NCI-H446 (cell line): Measurements from ENCODE around the gene MORC3.
"Not testable (repeated sequence)": the region's sequence is repeated elsewhere in the genome, so short reads cannot be mapped to it uniquely, and the experiment has no call there.

ENCODE experiments used
- DNase-seq, 2 experiments: peaks; one replicate each; lab custom pipeline; 2025; lab: John Stamatoyannopoulos, UW

Gene MORC3

GRCh38 chr21:36319767-36320420 is at the start of gene MORC3:
Gene MORC3 (plus strand): TSS chr21:36320197. CDS start chr21:36320265, 68 bp downstream.
- peak; percentile 96 to 99 for DNase-seq

GRCh38 chr21:36270786-36271695 is 49.0 kb upstream of the MORC3 start:
- DNase-seq: not testable (repeated sequence)

DNA sequence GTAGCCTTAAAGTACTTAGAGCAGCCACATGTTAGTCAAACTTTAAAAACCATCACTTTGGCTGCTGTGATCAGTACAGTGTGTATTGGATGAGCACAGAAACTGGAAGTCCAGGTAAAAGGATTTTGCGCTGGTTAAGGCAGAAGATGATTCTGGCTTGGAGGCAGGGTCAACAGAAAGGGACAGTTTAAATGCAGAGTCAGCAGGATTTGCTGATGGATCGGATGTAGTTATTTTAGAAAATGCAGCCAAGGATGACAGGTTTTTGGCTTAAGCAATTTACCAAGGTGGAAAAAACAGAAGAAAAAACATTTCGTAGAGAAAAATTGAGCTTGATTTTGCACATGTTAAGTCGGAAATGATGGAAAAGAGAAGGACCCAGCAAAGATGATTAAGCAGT is 45.9 kb upstream of the MORC3 start:
- DNase-seq: no peak

GRCh38 chr21:36282568-36283230 is 37.3 kb upstream of the MORC3 start:
- DNase-seq: no peak

- not testable (repeated sequence) for DNase-seq
Measured at GRCh38 chr21:36283231-36283622, 36.8 kb upstream of the MORC3 start.

DNA sequence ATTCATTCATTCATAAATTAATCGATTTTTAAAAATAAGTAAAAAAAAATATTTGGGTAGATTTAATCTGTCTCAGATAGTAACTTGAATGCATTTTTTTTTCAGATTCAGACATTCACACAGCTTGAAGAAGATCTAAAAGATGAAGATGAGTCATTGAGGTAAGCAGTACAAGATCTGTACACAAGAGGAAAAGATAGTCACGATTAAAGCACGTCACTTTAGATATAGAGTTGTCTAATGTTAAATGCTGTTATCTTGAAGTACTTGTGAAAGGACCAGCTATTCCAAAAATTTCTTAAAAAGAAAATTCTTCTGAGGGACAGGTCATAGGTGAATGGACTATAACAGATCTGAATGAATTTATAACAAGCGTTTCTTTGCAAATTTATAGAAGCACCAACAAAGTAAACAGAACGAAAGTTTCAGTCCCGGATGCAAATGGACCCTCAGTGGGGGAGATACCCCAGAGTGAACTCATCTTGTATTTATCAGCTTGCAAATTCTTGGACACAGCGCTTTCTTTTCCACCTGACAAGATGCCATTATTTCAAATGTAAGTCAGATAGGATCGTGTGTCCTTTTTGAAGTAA is 31.2 kb upstream of the MORC3 start:
- DNase-seq: no peak

GRCh38 chr21:36291509-36291908 is 28.5 kb upstream of the MORC3 start:
- DNase-seq: no peak

DNA sequence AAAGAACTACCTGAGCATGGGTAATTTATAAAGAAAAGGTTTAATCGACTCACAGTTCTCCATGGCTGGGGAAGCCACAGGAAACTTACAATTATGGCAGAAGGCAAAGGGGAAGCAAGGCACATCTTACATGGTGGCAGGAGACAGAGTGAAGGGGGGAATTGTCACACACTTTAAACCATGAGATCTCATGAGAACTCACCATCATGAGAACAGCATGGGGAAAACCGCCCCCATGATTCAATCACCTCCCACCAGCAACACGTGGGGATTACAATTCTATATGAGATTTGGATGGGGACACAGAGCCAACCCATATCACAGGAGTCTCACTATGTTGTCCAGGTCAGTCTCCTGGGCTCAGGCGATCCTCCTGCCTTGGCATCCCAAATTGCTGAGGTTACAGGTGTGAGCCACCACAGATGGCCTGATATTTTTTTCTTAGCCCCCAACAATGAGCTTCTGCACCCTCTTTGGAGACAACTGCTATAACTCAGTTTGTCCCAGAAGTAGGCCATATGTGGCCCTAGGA is 22.5 kb upstream of the MORC3 start:
- DNase-seq: no peak

- DNase-seq: no peak
Measured at GRCh38 chr21:36297938-36298572, 21.9 kb upstream of the MORC3 start.

GRCh38 chr21:36306872-36307534 is 13.0 kb upstream of the MORC3 start:
- DNase-seq: no peak

DNA sequence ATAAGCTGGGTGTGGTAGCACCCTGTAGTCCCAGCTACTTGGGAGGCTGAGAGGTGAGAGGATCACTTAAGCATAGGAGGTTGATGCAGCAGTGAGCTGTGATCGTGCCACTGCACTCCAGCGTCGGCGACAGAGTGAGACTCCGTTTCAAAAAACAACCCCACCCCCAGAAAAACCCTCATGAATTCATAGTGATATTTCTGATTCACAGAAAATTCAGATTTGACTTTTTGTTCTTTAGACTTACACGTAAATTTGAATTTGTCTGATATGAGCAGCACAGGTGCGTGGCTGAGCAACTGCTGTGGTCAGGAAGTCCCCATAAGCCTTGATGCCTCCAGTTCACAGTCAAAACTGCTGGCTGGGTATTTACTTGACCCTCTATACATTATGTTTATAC is 10.0 kb upstream of the MORC3 start:
- DNase-seq: no peak

GRCh38 chr21:36313446-36313845 is 6.6 kb upstream of the MORC3 start:
- DNase-seq: not testable (repeated sequence)

DNA sequence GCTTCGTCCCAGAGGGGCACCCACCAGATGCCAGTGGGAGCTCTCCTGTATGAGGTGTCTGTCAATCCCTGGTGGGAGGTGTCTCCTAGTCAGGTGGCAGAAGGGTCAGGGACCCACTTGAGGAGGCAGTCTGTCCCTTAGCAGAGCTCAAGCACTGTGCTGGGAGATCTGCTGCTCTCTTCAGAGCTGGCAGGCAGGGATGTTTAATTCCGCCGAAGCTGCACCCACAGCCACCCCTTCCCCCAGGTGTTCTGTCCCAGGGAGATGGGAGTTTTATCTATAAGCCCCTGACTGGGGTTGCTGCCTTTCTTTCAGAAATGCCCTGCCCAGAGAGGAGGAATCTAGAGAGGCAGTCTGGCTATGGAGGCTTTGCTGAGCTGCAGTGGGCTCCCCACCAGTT is 4.0 kb upstream of the MORC3 start:
- not testable (repeated sequence) for DNase-seq

GRCh38 chr21:36316872-36317484 is 3.0 kb upstream of the MORC3 start:
- no peak for DNase-seq

DNA sequence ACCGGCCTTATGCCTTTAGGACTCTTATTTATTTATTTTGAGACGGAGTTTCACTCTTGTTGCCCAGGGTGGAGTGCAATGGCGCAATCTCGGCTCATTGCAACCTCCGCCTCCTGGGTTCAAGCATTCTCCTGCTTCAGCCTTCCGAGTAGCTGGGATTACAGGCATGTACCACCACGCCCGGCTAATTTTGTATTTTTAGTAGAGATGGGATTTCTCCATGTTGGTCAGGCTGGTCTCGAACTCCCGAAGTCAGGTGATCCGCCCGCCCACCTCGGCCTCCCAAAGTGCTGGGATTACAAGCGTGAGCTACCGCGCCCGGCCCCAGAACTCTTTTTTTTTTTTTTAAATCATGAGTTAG is 611 bp upstream of the MORC3 start:
- not testable (repeated sequence) for DNase-seq

- DNase-seq: peak; percentile 87 to 88
Measured at GRCh38 chr21:36320421-36321324, 676 bp downstream of the MORC3 start.

DNA sequence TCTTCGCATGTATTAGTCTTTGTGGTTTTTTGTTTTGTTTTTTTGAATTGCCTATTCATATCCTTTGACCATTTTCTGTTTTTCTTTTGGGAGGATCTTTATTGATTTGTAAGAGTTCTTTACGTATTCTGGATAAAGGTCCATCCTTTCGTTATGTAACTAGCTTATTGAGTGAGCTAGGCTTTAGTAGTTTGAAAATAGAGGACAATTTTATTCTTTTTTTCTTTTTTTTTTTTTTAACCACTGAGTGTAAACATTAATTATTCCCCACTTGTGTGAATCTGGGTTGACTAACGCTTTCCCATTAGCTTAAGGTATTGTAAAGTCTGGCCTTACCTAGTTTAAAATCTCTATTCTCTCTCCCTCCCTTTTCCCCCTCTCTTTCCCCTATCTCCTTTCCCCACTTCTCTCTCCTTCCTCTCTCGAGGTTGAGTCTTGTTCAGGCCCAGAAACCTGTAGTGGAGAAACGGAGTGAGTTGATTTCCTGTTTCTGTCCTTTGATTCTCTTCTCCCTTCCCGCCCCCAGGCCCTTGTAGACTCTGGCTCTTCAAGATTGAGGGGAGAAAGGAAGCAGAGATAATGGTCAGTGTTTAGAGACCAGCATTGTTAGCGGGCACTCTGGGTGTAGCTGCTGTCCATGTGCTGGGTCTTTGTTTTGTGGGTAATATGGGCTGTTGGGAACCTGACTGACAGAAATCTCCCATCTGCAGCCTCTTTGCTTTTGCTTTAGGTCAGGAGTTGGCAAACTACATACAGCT is 1.5 kb downstream of the MORC3 start:
- peak; percentile 24 to 57 for DNase-seq

DNA sequence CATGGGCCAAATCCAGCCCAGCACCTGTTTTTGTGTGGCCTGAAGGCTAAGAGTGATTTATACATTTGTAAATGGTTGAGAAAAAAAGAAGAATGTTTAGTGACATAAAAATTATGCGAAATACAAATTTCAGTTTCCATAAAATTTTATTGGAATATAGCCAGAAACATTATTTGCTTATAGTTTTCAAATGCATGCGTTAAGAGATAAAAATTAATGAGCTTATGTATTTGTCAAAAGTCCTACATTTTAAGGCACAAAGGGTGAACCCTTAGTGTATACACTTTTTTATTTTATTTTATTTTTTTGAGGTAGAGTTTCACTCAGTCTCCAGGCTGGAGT is 2.1 kb downstream of the MORC3 start:
- no peak for DNase-seq

- DNase-seq: no peak
Measured at GRCh38 chr21:36323032-36323431, 3.0 kb downstream of the MORC3 start.
